Body of pancreas (tissue), 4 donors: ENCODE results near the gene PPFIA2.

ENCODE experiments used
- CTCF ChIP-seq, 7 experiments: fragments of 450-650 bp in 4 of 7; fragments of 200-600 bp in 3 of 7; sonication (generic) in 3 of 7; IDR thresholded peaks; one replicate each; pipeline ENCODE4 v1.5.1; 2016 to 2019; ENCODE audit warnings: antibody characterized with exemption in 7 of 7
- POLR2A ChIP-seq, 3 donors: fragments of 450-650 bp; IDR thresholded peaks; one replicate each; pipeline ENCODE4 v1.6.1; 2016; ENCODE audit warnings: antibody characterized with exemption in 3 of 3, mild to moderate bottlenecking in 2 of 3

DNA sequence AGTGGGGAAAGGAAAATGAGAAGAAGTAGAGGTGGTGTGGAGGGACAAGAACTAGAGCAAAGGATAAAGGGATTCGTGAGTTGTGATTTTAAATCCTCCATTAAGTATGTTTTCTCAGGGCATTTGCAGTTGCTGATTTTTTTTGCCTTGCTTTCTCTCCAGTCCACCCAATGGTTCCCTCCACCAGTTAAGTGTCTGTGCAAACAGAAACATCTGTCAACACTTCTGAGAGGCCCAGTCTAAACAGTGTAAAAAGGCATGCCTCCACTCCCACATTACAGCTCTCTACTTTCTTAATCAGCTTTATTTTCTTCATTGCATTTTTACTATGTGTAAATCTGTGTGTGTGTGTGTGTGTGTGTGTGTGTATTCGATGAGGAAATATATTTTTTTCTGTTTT, 141.2 kb downstream of the PPFIA2 start:
- TF ChIP-seq CTCF (IDR thresholded peaks at IDR 0.05) (no peak), POLR2A (IDR thresholded peaks at IDR 0.05) (no peak)
